ENCODE results near the gene SEC24D.

SEC24D gene

DNA sequence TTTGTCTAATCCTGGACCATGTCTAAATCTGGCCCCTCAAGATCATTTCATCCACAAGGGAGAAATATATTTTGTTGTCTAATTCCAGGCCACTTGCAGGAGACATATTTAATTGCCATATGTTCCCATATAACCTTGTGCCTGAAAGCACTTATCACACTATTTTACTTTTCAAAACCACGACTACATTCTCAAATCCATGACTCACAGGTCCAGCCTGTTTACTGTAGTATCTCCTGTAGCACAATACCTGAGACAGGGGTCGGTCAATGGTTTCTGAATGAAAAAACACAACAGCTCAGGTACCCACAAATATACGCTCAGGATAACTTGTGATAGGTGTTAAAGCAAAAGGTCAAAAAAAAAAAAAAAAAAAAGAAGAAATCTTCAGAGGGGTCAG lies 60.9 kb downstream of the SEC24D start:
- Histone ChIP-seq H3K9me3 (no peaks in the 10 kb centered on the region), H3K9ac (no peak overlapping the region), H3K27ac (no peak overlapping the region), H3K27me3 (no peaks in the 10 kb centered on the region), H3K4me1 (no peaks in the 10 kb centered on the region), H3K4me3 (no peak overlapping the region), H4K20me1 (no peaks in the 10 kb centered on the region), H3K4me2 (no peak overlapping the region), H3K36me3 (no peaks in the 10 kb centered on the region)
- no peak for TF ChIP-seq Cebpa-rat (IDR thresholded peaks at IDR 0.05)

DNA sequence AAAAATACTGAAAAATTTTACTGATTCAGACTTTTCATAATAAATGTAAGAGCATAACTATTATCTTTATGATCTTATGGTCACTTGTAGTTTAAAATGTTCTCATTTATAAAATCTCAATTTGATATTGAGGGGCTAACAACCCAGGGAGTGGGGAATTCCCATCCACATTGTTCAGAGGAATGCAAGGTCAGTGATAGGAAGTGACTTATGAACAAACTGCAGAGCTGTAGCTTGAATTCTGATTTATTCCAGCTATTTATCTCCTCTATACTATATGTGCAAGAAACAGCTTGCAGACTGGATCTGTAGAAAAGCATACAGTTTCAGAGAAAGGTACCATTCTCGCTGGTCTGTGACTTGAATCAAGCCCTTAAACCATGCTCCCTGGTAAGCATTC lies 61.6 kb downstream of the SEC24D start:
- Histone ChIP-seq H3K9me3 (no peaks in the 10 kb centered on the region), H4K20me1 (no peaks in the 10 kb centered on the region), H3K36me3 (no peaks in the 10 kb centered on the region), H3K27ac (no peak overlapping the region), H3K4me3 (no peak overlapping the region), H3K4me1 (no peaks in the 10 kb centered on the region), H3K27me3 (no peaks in the 10 kb centered on the region), H3K9ac (no peak overlapping the region), H3K4me2 (no peak overlapping the region)
- no peak for TF ChIP-seq Cebpa-rat (IDR thresholded peaks at IDR 0.05)

DNA sequence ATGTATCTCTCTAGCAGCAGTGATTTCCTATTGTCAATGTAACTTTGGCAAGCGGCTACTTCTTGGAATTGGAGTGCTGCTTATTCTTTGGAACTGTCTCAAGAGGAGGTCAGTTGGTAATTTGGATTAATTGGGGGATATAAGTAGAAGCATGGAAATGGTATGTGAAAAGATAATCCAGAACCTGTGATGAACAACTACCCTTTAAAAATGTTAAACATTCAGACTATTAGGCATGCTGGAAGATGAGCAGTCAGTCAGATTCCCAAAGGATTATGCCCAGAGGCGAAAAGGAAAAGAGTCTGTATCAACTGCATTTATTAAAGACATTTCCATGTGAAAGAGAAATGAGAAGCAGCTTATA lies 62.5 kb downstream of the SEC24D start:
- Histone ChIP-seq H3K4me2 (no peak overlapping the region), H3K9me3 (no peaks in the 10 kb centered on the region), H3K27me3 (no peaks in the 10 kb centered on the region), H3K9ac (no peak overlapping the region), H3K4me1 (no peaks in the 10 kb centered on the region), H3K36me3 (0 out of 2 replicates have a peak, but pooled peaks cover 2% of the 10 kb centered on the region), H4K20me1 (no peaks in the 10 kb centered on the region), H3K4me3 (no peak overlapping the region), H3K27ac (no peak overlapping the region)
- TF ChIP-seq Cebpa-rat (IDR thresholded peaks at IDR 0.05): no peak

DNA sequence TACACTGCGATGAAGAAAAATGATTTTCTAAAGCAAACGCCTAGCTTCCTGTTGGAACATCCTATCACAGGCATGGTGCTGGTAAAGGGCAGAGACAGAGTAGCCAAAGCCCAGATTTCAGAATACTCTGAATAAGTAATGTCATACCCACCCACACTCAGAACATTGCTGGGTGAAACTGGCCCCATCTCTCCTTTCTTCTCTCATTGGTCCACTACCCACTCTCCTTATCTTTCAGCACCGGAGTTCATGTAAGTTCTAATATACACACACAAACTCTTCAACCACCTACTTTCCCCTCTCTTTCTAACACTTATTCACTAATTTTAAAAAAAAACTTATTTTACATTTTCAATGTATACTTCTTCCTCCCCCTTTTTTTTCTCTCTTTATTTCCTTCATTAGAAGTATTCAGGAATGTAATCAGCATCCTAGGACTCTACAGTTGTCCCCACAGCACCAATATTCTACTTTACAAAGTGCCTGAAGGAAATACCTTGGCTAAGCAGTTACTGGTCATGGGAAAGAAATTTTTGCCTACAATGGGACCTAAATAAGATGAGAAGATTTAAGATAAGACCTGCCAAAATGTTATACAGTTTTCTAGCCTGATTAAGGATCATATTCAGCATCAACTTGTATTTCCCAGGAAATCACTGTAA lies 63.0 kb downstream of the SEC24D start:
- no peaks in the 10 kb centered on the region for H3K9me3 ChIP-seq
- no peaks in the 10 kb centered on the region for H3K4me1 ChIP-seq
- H3K27ac ChIP-seq: no peak overlapping the region
- 0 out of 2 replicates have a peak, but pooled peaks cover 6% of the 10 kb centered on the region for H3K36me3 ChIP-seq
- H3K4me3 ChIP-seq: no peak overlapping the region
- no peaks in the 10 kb centered on the region for H3K27me3 ChIP-seq
- H3K9ac ChIP-seq: no peak overlapping the region
- TF ChIP-seq Cebpa-rat (IDR thresholded peaks at IDR 0.05): no peak
- no peaks in the 10 kb centered on the region for H4K20me1 ChIP-seq
- H3K4me2 ChIP-seq: no peak overlapping the region

DNA sequence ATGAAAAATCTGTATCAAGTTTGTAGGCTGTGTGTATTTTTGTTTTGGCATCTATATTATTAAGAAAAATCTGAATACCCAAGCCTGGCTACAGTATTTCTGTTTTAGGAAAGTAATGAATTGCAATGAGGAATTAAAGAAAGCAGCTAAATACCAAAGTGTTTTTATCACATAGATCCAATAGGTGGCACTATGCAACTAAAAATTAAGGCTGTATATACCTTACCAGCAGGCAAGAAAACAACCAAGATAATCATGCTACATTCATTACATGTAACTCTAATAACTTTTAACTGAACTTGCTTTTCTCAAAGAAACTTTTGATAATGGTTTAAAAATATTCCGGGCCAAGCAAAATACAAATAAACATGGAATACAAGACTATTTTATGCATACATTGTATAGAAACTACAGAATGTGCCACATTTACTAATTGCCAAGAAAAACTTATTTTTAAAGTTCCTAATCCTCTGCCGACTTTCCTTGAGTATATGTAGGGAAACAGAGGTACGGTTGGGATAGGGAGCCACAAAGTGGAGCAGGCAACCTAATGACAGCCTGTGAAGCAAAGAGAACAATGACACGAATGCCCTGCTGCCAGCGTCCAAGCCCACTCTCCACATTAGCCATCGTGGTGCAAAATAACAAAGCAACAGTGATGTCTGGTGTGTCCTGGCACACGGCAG lies 63.7 kb downstream of the SEC24D start:
- Histone ChIP-seq H3K4me3 (no peak overlapping the region), H4K20me1 (no peaks in the 10 kb centered on the region), H3K4me1 (no peaks in the 10 kb centered on the region), H3K4me2 (no peak overlapping the region), H3K27ac (no peak overlapping the region), H3K27me3 (no peaks in the 10 kb centered on the region), H3K9ac (no peak overlapping the region), H3K36me3 (peaks cover 12% of the 10 kb centered on the region), H3K9me3 (no peaks in the 10 kb centered on the region)
- no peak for TF ChIP-seq Cebpa-rat (IDR thresholded peaks at IDR 0.05)

DNA sequence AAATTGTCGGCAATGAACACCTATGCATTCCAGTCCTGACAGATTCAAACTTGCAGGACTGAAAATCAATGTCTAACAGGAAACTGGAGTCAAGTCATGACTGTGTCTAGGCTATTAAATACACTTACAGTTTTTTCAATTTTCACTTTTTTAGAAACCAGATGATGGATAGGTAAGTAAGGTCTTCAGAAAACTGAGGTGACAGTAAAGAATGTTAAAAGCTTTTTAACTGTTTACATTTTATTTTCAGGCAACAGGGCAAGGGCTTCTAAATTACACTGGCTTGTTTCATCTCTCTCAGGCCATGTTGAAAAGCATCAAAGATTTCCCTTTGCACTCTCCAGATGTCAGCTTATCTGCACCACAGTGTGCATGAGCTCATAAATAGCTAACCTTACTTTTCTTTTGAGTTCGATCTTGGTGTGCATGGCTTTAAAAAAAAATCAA lies 65.2 kb downstream of the SEC24D start:
- Histone ChIP-seq H3K36me3 (peaks cover 27% of the 10 kb centered on the region), H3K27me3 (no peaks in the 10 kb centered on the region), H3K4me3 (no peak overlapping the region), H3K4me2 (no peak overlapping the region), H3K27ac (no peak overlapping the region), H3K4me1 (no peaks in the 10 kb centered on the region), H4K20me1 (no peaks in the 10 kb centered on the region), H3K9me3 (no peaks in the 10 kb centered on the region), H3K9ac (no peak overlapping the region)
- no peak for TF ChIP-seq Cebpa-rat (IDR thresholded peaks at IDR 0.05)

DNA sequence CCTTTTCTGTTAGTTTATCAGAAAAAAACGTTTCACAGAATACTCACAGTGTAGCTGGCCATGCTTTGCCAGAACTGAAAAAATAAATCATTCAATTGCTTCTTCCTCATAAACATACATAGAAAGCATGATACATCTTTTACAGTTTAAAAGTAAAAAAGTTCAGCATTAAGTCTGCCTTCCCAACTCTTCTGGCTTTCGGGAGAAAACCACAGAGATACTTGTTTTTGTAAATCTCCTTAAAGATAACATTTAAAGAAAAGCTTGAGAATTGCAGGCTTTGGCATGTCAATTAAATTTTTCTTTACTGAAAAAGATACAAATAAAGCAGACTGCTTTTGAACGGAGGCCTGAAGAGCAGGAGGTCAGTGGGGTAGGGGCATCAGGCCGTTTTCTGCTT lies 66.8 kb downstream of the SEC24D start:
- no peaks in the 10 kb centered on the region for H3K9me3 ChIP-seq
- no peaks in the 10 kb centered on the region for H4K20me1 ChIP-seq
- no peak overlapping the region for H3K9ac ChIP-seq
- H3K4me3 ChIP-seq: no peak overlapping the region
- H3K4me1 ChIP-seq: no peaks in the 10 kb centered on the region
- no peaks in the 10 kb centered on the region for H3K27me3 ChIP-seq
- peaks cover 33% of the 10 kb centered on the region for H3K36me3 ChIP-seq
- TF ChIP-seq Cebpa-rat (IDR thresholded peaks at IDR 0.05): no peak
- H3K4me2 ChIP-seq: no peak overlapping the region
- H3K27ac ChIP-seq: no peak overlapping the region

DNA sequence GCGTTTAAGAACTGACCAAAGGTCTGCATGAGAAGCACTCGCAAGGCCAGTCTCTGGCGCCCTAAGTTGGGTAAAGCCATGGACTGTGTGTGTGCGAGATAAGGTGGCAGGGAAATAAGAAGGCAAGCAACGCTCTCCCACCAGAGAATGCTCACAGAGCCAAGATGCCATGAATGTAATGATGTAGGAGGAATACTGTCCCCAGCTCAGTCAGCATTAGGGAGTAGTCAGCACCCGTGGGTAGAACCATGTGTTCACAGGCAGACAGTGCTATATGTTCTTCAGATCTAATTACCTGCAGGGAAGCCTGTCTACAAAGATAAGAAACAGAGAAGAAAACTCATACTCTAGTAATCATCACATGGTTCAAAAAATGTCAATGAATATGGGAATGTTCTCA lies 68.8 kb downstream of the SEC24D start:
- TF ChIP-seq Cebpa-rat (IDR thresholded peaks at IDR 0.05): no peak
- Histone ChIP-seq H3K4me3 (no peak overlapping the region), H3K9ac (no peak overlapping the region), H3K9me3 (no peaks in the 10 kb centered on the region), H3K27me3 (no peaks in the 10 kb centered on the region), H4K20me1 (no peaks in the 10 kb centered on the region), H3K36me3 (peaks cover 41% of the 10 kb centered on the region), H3K27ac (no peak overlapping the region), H3K4me1 (no peaks in the 10 kb centered on the region), H3K4me2 (no peak overlapping the region)

DNA sequence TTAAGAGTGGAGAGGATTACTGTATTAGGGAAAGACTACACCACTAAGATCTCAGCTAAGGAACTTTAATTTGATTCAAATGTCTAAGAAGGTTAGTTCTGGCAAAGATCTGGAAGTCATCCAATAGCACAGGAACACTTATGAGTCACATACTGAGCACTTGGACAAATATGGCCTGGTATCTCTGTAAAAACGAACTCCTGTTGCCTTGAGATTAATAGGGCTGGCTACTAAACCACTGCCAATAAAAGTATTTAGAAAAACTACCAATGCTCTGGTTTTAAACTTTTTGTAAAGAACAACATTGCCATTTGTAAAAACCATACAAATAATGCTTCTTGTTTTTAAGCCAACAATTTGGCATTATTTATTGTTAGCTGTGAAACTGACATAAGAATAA lies 70.5 kb downstream of the SEC24D start:
- no peak for TF ChIP-seq Cebpa-rat (IDR thresholded peaks at IDR 0.05)
- H3K4me1 ChIP-seq: no peaks in the 10 kb centered on the region
- peaks cover 49% of the 10 kb centered on the region for H3K36me3 ChIP-seq
- H3K9ac ChIP-seq: no peak overlapping the region
- H3K4me2 ChIP-seq: no peak overlapping the region
- no peaks in the 10 kb centered on the region for H3K27me3 ChIP-seq
- no peaks in the 10 kb centered on the region for H3K9me3 ChIP-seq
- no peaks in the 10 kb centered on the region for H4K20me1 ChIP-seq
- no peak overlapping the region for H3K27ac ChIP-seq
- no peak overlapping the region for H3K4me3 ChIP-seq

DNA sequence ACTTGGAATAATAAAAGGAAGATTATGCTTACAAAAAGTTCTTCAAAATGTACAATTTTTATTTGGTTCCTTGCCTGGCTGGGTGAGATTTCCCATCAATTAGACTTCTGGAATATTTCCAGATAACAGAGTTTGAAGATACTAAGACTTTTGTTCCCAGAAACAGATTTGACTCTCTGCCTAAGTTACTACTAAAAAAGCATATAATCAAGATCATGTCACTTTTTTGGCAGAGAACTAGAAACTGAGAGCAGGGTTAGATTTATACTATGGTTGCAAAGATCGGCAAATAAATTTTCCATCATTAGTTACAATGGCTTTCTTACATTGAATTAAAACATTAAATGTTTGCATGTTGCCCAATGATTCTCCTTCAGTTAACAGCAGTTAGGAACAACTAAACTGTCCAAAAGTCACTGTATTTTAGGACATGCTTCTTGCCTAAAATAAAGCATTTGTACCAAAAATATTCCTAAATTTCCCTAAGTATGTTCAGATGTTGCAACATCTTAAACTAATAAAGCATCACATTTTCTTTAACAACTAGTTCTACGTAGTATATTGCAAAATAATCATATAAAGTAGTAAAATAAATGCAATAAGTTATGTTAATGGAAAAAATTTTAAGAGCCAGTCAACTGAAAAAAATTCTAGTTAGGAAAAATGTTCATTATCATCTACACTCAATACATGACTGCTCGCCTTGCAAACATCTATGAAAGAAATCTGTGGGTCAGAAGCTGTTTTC lies 73.0 kb downstream of the SEC24D start:
- no peak overlapping the region for H3K27ac ChIP-seq
- no peaks in the 10 kb centered on the region for H4K20me1 ChIP-seq
- H3K36me3 ChIP-seq: peaks cover 42% of the 10 kb centered on the region
- H3K4me3 ChIP-seq: no peak overlapping the region
- no peak; the same call in 1 of the 2 replicates for TF ChIP-seq Cebpa-rat (IDR thresholded peaks at IDR 0.05)
- H3K4me2 ChIP-seq: no peak overlapping the region
- no peaks in the 10 kb centered on the region for H3K27me3 ChIP-seq
- H3K4me1 ChIP-seq: no peaks in the 10 kb centered on the region
- no peak overlapping the region for H3K9ac ChIP-seq
- H3K9me3 ChIP-seq: no peaks in the 10 kb centered on the region
